HepG2 (cell line): Measurements from ENCODE around the gene CDC42BPG. TPM values are rescaled to one million over a fixed set of nuclear protein-coding genes. Genes with fewer than 3 reads are reported as not detected.

Experiments
- ADNP ChIP-seq: sonication (generic); formaldehyde crosslinking; IDR thresholded peaks from 2 replicates; pipeline ENCODE4 v1.4.0; 2020; ENCODE audit warnings: missing genetic modification reagents
- ATF7 ChIP-seq, 2 experiments: fragments of 450-650 bp in 1 of 2; sonication (generic) in 1 of 2; formaldehyde crosslinking in 1 of 2; IDR thresholded peaks; 2 replicates each; pipeline versions ENCODE4 v1.4.0 to v1.6.1; 2016 to 2020; ENCODE audit warnings: antibody characterized with exemption in 1 of 2, mild to moderate bottlenecking in 1 of 2, missing genetic modification reagents in 1 of 2
- KDM3A ChIP-seq: IDR thresholded peaks from 2 replicates; pipeline ENCODE4 v1.6.1; 2018; ENCODE audit warnings: low read depth, missing compliant biosample characterization
- MLLT10 ChIP-seq: sonication (generic); formaldehyde crosslinking; IDR thresholded peaks from 2 replicates; pipeline ENCODE4 v1.4.0; 2020; ENCODE audit warnings: missing genetic modification reagents
- NCOA5 ChIP-seq: sonication (generic); formaldehyde crosslinking; IDR thresholded peaks from 2 replicates; pipeline ENCODE4 v1.4.0; 2020; ENCODE audit warnings: missing genetic modification reagents
- PRDM4 ChIP-seq: sonication (generic); formaldehyde crosslinking; IDR thresholded peaks from 2 replicates; pipeline ENCODE4 v1.9.0; 2021; ENCODE audit warnings: missing genetic modification reagents, borderline replicate concordance
- RCOR2 ChIP-seq: IDR thresholded peaks from 2 replicates; pipeline ENCODE4 v1.6.1; 2016; ENCODE audit warnings: missing biosample characterization, missing genetic modification reagents
- SP2 ChIP-seq: sonication (generic); formaldehyde crosslinking; IDR thresholded peaks from 2 replicates; pipeline ENCODE4 v1.5.1; 2020; ENCODE audit warnings: mild to moderate bottlenecking, missing genetic modification reagents
- STAG1 ChIP-seq: sonication (generic); formaldehyde crosslinking; IDR thresholded peaks from 2 replicates; pipeline ENCODE4 v1.4.0; 2020; ENCODE audit warnings: missing genetic modification reagents
- ZFYVE20 ChIP-seq: sonication (generic); formaldehyde crosslinking; IDR thresholded peaks from 2 replicates; pipeline ENCODE4 v1.8.0; 2023; ENCODE audit warnings: low read depth, mild to moderate bottlenecking, moderate library complexity, missing genetic modification reagents, borderline replicate concordance
- ZNF367 ChIP-seq: sonication (generic); formaldehyde crosslinking; IDR thresholded peaks from 2 replicates; pipeline ENCODE4 v1.4.0; 2020; ENCODE audit warnings: missing genetic modification reagents, borderline replicate concordance
- ZNF441 ChIP-seq: sonication (generic); formaldehyde crosslinking; IDR thresholded peaks from 2 replicates; pipeline ENCODE4 v1.7.0; 2021; ENCODE audit warnings: missing genetic modification reagents, borderline replicate concordance
- ZNF609 ChIP-seq: sonication (generic); formaldehyde crosslinking; IDR thresholded peaks from 2 replicates; pipeline ENCODE4 v1.4.0; 2020; ENCODE audit warnings: mild to moderate bottlenecking, missing genetic modification reagents, borderline replicate concordance
- ZNF724P ChIP-seq: sonication (generic); formaldehyde crosslinking; IDR thresholded peaks from 2 replicates; pipeline ENCODE4 v1.8.0; 2022; ENCODE audit warnings: missing genetic modification reagents, borderline replicate concordance
- ZNF75D ChIP-seq: sonication (generic); formaldehyde crosslinking; IDR thresholded peaks from 2 replicates; pipeline ENCODE4 v1.8.1; 2023; ENCODE audit warnings: missing genetic modification reagents, mild to moderate bottlenecking, borderline replicate concordance
- polyA plus RNA-seq, 8 experiments: library from polyadenylated mRNA; depleted of rRNA in 3 of 8; stranded (reverse) in 7 of 8; unstranded in 1 of 8; fragments of >200 nt; fragmentation: Illumina TruSeq in 4 of 8; extraction: Trizol in 4 of 8; gene quantifications; 2 replicates each; pipeline versions ENCODE4 v1.2.1 to v1.2.3, GENCODE V29; 2011 to 2016; ENCODE audit warnings: low read depth in 4 of 8, missing spikeins in 1 of 8, mixed read lengths in 1 of 8; ENCODE audit not compliant: insufficient read depth in 1 of 8
- total RNA-seq, 5 experiments: library from RNA; depleted of rRNA; stranded (reverse); fragments of >200 nt; fragmentation: Illumina TruSeq; extraction: Trizol; gene quantifications; 2 replicates each; pipeline ENCODE4 v1.2.3, GENCODE V29; 2016; ENCODE audit warnings: low read depth in 1 of 5
- TF ChIP-seq, protein P1 (sequence below): IDR thresholded peaks from 2 replicates; pipeline ENCODE4 v1.6.1; 2016; ENCODE audit warnings: mild to moderate bottlenecking
- TF ChIP-seq, protein P2 (sequence below): sonication (generic); formaldehyde crosslinking; IDR thresholded peaks from 2 replicates; pipeline ENCODE4 v1.5.0; 2020; ENCODE audit warnings: missing genetic modification reagents

The CDC42BPG gene
- total and polyA plus RNA-seq, 2 of the 13 experiments (the other 11 are each of a cell fraction or from before 2014, with no cell fraction given) = 0.55 to 1.4 TPM

DNA sequence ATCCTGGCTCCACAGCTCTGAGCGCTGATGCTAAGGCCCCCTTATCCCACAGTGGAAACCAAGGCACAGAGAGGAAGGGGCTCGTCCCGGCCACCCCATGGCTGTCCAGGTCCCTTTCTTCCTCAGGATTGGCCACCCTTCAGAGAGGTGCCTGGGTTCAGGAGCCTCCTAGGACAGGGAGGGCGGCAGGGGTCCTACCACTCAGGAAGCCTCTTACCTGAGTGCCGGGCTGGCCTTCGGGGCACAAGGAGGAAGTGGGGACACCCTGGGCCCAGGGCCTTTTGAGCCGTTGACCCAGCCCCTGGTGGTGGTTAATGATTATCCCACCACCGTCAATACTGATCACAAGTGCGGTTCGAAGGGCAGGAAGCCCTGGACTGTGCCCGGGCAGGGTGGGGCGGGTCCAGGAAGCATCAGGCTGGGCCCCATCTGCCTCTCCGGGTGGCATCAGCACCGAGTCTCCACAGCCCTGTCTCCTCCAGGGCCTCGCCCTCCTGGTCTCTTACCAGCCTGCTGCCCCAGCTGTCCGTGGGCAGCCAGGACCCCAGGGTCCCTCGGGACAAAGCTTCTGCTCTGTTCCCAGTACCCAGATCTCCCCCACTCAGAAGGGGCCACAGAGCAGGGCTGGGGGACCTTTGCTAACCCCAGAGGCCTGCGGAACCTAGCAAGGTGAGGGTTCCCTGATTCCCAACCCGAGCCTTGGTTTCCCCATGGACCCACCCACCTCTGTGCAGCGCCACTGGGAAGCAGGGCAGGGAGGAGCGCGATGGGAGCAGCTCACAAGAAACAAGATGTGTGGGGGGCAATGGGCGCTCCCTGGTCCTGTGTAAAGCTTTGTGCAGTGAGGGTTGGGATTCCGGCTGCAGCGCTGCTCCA is 49.0 kb upstream of the CDC42BPG start (continued):
- TF ChIP-seq PRDM4 (no peak; the same call in 1 of the 2 replicates), ZFYVE20 (no peak), ATF7 (IDR thresholded peaks at IDR 0.05) (no peak), ATF7 (CRISPR knock-in tag; IDR thresholded peaks at IDR 0.05) (peak; percentile 70), ZNF441 (CRISPR knock-in tag) (peak; percentile 81; the same call in 1 of the 2 replicates), ZNF609 (CRISPR knock-in tag) (peak; percentile 81), NCOA5 (CRISPR knock-in tag) (no peak), STAG1 (peak; percentile 33), MLLT10 (CRISPR knock-in tag) (no peak), ZNF367 (CRISPR knock-in tag) (0 out of 2 replicates have a peak, but pooled peaks have one; percentile 26), RCOR2 (CRISPR knock-in tag) (peak; percentile 66; the same call in 1 of the 2 replicates), ZNF724P (CRISPR knock-in tag) (0 out of 2 replicates have a peak, but pooled peaks have one; percentile 39), SP2 (peak; percentile 36), ADNP (no peak), KDM3A (CRISPR knock-in tag) (peak; percentile 58; the same call in 1 of the 2 replicates), ZNF75D (CRISPR knock-in tag) (no peak)
- TF ChIP-seq, protein P1, sequence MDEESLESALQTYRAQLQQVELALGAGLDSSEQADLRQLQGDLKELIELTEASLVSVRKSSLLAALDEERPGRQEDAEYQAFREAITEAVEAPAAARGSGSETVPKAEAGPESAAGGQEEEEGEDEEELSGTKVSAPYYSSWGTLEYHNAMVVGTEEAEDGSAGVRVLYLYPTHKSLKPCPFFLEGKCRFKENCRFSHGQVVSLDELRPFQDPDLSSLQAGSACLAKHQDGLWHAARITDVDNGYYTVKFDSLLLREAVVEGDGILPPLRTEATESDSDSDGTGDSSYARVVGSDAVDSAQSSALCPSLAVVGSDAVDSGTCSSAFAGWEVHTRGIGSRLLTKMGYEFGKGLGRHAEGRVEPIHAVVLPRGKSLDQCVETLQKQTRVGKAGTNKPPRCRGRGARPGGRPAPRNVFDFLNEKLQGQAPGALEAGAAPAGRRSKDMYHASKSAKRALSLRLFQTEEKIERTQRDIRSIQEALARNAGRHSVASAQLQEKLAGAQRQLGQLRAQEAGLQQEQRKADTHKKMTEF (CRISPR knock-in tag) = peak; percentile 70; the same call in 1 of the 2 replicates
- TF ChIP-seq, protein P2, sequence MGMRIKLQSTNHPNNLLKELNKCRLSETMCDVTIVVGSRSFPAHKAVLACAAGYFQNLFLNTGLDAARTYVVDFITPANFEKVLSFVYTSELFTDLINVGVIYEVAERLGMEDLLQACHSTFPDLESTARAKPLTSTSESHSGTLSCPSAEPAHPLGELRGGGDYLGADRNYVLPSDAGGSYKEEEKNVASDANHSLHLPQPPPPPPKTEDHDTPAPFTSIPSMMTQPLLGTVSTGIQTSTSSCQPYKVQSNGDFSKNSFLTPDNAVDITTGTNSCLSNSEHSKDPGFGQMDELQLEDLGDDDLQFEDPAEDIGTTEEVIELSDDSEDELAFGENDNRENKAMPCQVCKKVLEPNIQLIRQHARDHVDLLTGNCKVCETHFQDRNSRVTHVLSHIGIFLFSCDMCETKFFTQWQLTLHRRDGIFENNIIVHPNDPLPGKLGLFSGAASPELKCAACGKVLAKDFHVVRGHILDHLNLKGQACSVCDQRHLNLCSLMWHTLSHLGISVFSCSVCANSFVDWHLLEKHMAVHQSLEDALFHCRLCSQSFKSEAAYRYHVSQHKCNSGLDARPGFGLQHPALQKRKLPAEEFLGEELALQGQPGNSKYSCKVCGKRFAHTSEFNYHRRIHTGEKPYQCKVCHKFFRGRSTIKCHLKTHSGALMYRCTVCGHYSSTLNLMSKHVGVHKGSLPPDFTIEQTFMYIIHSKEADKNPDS (CRISPR knock-in tag) = 0 out of 2 replicates have a peak, but pooled peaks have one; percentile 57
